ENCODE data around the gene PRKD1. TPM values are rescaled to one million over a fixed set of nuclear protein-coding genes. Genes with fewer than 3 reads are reported as not detected.

PRKD1 gene
- total RNA-seq, 4 donors from 2014 or later: 1.2 to 6.7 (median 2.3) TPM

DNA sequence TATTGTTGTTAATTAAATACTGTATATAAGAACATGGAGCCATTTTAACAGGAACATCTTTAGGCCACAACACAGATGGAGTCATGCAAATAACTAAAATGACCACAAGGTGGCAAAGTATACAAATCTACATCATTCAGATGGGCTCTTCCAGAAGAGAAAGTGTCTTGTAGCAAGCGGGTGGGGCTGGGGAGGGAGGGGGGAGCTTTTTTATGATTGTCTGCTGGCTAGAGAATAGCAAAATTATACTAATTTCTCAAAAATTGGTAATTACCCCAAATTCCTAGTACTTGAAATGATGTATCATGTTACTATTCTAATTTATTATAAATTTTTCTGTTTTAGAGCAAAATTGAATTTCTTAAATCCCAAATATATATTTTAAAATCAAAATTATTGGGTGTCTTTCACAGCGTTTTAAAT lies 378.7 kb downstream of the PRKD1 start:
- 32 to 36% methylated on average over 2 of the region's 2 CpGs for WGBS, 2 donors
- TF ChIP-seq, protein P1, sequence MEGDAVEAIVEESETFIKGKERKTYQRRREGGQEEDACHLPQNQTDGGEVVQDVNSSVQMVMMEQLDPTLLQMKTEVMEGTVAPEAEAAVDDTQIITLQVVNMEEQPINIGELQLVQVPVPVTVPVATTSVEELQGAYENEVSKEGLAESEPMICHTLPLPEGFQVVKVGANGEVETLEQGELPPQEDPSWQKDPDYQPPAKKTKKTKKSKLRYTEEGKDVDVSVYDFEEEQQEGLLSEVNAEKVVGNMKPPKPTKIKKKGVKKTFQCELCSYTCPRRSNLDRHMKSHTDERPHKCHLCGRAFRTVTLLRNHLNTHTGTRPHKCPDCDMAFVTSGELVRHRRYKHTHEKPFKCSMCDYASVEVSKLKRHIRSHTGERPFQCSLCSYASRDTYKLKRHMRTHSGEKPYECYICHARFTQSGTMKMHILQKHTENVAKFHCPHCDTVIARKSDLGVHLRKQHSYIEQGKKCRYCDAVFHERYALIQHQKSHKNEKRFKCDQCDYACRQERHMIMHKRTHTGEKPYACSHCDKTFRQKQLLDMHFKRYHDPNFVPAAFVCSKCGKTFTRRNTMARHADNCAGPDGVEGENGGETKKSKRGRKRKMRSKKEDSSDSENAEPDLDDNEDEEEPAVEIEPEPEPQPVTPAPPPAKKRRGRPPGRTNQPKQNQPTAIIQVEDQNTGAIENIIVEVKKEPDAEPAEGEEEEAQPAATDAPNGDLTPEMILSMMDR (IDR thresholded peaks at IDR 0.05): no peak
- no peak for TF ChIP-seq POLR2A (IDR thresholded peaks at IDR 0.05)
- no peak for DNase-seq (ENCODE audit: low spot score in 2 of 2)
- intact Hi-C loops (cut with DNase I; ENCODE audit: low total_unique reads): loop anchor here (5.0 kb wide), 1 partner anchor 668 kb away; no protein-coding TSS in a partner anchor
- no peak overlapping the region for H3K4me3 ChIP-seq (ENCODE audit: low read depth, poor library complexity, severe bottlenecking)

DNA sequence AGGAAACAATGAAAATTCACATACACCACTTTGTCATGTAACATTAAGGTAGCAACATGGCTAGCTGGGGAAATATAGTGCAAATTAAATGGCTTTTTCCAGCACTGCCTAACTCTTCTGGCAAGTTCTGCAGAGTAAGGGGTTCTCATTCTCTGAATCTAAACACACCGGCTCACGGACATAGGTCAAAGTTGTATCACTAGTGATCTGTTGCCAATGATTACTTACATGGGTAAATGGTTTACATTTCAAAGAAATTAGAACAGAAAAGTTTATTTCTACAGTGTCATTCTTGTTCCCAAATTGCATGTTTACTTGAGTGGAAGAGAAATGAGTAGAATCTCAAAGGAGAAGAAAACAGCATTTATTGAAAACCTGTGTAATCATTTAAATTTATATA lies 381.9 kb downstream of the PRKD1 start:
- no peak for DNase-seq (ENCODE audit: low spot score in 2 of 2)
- no peak overlapping the region for H3K4me3 ChIP-seq (ENCODE audit: low read depth, poor library complexity, severe bottlenecking)
- WGBS, 2 donors: 84 to 93% methylated on average over 2 of the region's 2 CpGs
- TF ChIP-seq, protein P1 (IDR thresholded peaks at IDR 0.05): no peak
- no peak for TF ChIP-seq POLR2A (IDR thresholded peaks at IDR 0.05)
- intact Hi-C loops (cut with DNase I; ENCODE audit: low total_unique reads): loop anchor here (5.0 kb wide), 1 partner anchor 672 kb away; no protein-coding TSS in a partner anchor

DNA sequence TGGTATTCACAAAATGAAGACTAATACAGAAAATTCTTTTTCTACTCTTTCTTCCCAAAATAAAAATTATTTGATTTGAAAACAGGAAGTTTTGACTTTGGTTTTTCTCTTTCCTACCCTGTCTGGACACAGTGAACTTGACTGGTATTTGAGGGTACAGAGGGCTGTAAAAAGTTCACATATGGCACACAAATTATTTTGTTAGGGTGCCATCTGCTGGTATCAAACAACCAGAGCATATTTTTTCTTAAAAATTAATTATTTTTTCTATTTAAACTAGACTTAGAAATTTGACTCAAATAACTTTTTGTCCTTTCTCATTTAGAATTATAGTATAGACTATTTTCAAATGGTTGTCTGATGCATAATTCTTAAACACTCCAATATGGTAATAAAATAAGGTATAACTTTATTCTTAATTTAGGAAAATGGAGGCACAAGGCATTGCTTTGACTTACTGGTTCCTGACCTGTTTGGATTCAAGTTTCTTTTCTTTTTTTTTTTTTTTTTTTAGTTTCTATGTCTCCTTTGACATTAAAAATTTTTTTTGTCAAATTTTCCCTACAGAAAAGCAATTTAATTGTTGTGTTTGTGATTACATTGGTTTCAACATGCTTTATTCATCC lies 390.6 kb downstream of the PRKD1 start:
- no peak for DNase-seq (ENCODE audit: low spot score in 2 of 2)
- no peak overlapping the region for H3K4me3 ChIP-seq (ENCODE audit: low read depth, poor library complexity, severe bottlenecking)
- no peak for TF ChIP-seq POLR2A (IDR thresholded peaks at IDR 0.05)
- TF ChIP-seq, protein P1 (IDR thresholded peaks at IDR 0.05): no peak
- intact Hi-C loops (cut with DNase I; ENCODE audit: low total_unique reads): no loop called here

DNA sequence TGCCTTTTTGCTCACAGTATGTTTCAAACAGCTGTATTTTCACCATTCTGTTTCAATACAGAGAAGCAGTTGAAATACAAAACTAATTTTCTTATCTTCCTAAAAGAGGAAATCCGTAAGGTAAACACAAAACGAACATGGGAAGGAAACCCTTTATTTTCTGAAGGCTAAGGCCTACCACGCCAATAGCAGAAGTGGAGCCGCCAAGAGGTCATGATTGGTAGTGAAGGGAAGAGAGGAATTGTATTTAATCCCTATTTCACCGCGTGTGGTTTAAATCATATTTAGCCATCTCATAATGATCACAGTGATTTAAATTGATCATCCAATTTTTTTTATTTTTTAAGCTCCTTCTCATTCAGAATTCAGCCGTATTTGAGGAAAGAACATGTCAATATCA lies 398.2 kb downstream of the PRKD1 start:
- 52 to 55% methylated on average over 7 of the region's 7 CpGs for WGBS, 2 donors
- no peak for DNase-seq (ENCODE audit: low spot score in 2 of 2)
- no peak overlapping the region for H3K4me3 ChIP-seq (ENCODE audit: low read depth, poor library complexity, severe bottlenecking)
- intact Hi-C loops (cut with DNase I; ENCODE audit: low total_unique reads): no loop called here
- TF ChIP-seq, protein P1 (IDR thresholded peaks at IDR 0.05): no peak
- TF ChIP-seq POLR2A (IDR thresholded peaks at IDR 0.05): no peak

DNA sequence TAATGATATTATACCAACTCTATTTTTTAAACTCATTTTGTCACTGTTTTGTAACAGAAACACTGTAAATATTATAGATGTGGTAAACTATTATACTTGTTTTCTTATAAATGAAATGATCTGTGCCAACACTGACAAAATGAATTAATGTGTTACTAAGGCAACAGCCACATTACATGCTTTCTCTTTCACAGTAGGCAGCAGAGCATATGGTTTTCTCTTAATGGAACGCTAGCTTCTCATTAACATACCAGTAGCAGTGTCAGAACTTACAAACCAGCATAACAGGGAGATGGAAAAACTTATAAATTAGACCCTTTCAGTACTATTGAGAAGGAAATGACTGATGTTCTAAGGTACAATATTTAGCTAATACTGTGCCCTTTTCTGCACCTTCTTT lies 398.8 kb downstream of the PRKD1 start:
- intact Hi-C loops (cut with DNase I; ENCODE audit: low total_unique reads): no loop called here
- no peak for DNase-seq (ENCODE audit: low spot score in 2 of 2)
- WGBS, 2 donors: 14 to 15% methylated on average over 1 of the region's 1 CpG
- H3K4me3 ChIP-seq (ENCODE audit: low read depth, poor library complexity, severe bottlenecking): no peak overlapping the region
- no peak for TF ChIP-seq POLR2A (IDR thresholded peaks at IDR 0.05)
- TF ChIP-seq, protein P1 (IDR thresholded peaks at IDR 0.05): no peak

DNA sequence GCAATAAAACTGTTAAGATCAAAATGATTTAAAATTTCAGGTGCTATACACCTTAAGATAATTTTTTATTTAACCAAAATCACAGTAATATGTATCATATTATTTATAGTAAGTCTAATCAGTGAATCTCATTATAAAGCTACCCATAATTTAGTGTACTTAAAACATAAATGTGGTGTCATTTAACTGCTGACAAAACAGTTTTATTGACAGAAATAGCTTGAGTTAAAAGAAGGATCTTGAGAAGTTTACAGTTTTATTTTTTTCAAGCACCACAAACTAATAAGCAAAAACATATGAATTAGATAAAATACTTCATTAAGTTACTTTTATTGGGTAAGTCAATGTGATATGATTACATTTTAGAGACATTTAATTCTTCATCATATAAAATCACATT lies 400.4 kb downstream of the PRKD1 start:
- no peak for DNase-seq (ENCODE audit: low spot score in 2 of 2)
- no peak overlapping the region for H3K4me3 ChIP-seq (ENCODE audit: low read depth, poor library complexity, severe bottlenecking)
- intact Hi-C loops (cut with DNase I; ENCODE audit: low total_unique reads): no loop called here
- TF ChIP-seq, protein P1 (IDR thresholded peaks at IDR 0.05): no peak
- TF ChIP-seq POLR2A (IDR thresholded peaks at IDR 0.05): no peak
